ENCODE data around the gene TCOF1.

TCOF1 gene

DNA sequence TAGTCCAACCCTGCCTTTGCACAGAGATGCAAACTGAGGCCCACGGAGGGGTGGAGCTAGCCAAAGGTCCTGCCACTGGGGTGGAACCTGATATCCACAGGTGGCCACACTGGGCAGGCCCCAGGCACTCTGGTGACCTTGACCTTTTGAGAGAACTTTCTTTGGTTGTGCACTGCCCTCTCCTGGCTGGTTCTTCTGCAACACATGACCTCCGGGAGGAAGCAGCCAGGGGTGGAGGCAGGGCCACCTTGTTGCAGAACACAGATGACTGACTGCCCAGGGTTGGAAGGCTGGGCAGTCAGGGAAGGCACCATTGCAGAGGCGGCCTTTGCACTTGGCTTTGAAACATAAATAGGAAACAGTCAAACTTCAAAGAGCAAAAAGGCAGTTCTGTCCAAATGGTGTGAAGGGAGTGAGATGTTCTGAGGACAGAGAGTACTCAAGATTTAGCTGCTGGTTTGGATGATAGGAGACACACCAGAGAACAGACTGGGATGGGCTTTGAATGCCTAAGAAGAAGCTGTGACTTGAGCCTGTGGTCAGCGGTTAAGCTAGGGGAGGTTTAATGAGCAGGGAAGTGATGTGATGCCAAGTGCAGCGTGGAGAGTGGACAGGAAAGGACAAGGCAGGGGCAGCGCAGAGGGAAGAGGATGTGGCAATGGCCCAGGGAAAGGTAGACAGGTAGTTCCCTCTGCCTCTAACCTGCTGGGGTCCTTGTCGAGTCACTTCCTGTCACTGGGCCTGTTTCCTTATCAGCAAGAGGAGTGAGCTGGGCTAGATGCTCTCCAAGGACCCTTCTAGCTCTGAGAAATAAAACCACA lies 6.8 kb upstream of the TCOF1 start:
- TF ChIP-seq ESRRG (CRISPR knock-in tag; IDR thresholded peaks at IDR 0.05) (no peak), ZFP3 (CRISPR knock-in tag; IDR thresholded peaks at IDR 0.05) (peak; percentile 85; the same call in 1 of the 2 replicates), ISL1 (CRISPR knock-in tag; IDR thresholded peaks at IDR 0.05) (no peak)
- ATAC-seq: peak; percentile 96

DNA sequence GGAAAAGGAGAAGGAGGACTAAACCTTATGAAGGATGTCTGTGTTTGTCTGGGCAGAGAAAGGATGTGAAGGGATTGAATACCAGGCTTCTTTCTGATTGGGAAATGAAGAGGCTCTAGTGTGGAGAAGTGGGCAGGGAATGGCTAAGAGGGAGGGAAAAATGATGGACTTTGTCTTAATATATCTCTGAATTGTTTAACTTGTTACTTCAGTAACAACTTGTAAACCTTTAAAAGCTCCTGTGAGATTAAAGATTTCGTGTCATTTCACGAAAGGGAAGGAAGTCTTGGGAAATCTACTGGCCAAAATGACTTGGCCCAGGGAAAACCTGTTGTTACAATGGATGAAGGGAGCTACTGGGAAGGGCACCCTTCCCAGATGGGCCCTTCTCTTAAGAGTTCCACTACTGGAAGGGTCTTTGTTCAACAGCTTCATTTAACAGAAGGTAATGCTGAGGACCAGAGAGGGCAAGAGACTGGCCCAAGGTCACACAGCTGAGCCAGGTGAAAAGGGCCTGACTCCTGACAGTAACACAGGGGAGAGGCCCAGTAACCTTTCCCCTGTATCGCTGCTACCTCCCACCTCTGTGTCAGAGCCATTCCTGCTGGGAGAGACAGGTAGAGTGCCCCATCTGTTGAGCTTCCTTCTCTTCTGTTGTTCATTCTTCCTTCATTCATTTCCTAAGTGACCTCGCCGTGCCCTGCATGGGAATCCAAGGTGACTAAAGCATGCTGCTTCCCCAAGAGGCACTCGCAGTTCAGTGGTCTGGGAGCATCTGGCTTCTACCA lies 5.1 kb upstream of the TCOF1 start:
- TF ChIP-seq GLIS3 (CRISPR knock-in tag; IDR thresholded peaks at IDR 0.05) (no peak), TCF4 (CRISPR knock-in tag; IDR thresholded peaks at IDR 0.05; ENCODE audit: borderline replicate concordance) (no peak), ZC3H10 (CRISPR knock-in tag; IDR thresholded peaks at IDR 0.05) (no peak), ISL1 (CRISPR knock-in tag; IDR thresholded peaks at IDR 0.05) (no peak), ZFP30 (CRISPR knock-in tag; IDR thresholded peaks at IDR 0.05) (no peak), ZNF8 (CRISPR knock-in tag; IDR thresholded peaks at IDR 0.05) (no peak), SNAI2 (CRISPR knock-in tag; IDR thresholded peaks at IDR 0.05) (no peak), PPARA (CRISPR knock-in tag; IDR thresholded peaks at IDR 0.05; ENCODE audit: borderline replicate concordance) (no peak), ARNTL (CRISPR knock-in tag; IDR thresholded peaks at IDR 0.05; ENCODE audit: borderline replicate concordance, low read depth) (no peak), ZNF565 (CRISPR knock-in tag; conservative IDR thresholded peaks at IDR 0.05; ENCODE audit: low read depth) (no peak)
- TF ChIP-seq, protein P1, sequence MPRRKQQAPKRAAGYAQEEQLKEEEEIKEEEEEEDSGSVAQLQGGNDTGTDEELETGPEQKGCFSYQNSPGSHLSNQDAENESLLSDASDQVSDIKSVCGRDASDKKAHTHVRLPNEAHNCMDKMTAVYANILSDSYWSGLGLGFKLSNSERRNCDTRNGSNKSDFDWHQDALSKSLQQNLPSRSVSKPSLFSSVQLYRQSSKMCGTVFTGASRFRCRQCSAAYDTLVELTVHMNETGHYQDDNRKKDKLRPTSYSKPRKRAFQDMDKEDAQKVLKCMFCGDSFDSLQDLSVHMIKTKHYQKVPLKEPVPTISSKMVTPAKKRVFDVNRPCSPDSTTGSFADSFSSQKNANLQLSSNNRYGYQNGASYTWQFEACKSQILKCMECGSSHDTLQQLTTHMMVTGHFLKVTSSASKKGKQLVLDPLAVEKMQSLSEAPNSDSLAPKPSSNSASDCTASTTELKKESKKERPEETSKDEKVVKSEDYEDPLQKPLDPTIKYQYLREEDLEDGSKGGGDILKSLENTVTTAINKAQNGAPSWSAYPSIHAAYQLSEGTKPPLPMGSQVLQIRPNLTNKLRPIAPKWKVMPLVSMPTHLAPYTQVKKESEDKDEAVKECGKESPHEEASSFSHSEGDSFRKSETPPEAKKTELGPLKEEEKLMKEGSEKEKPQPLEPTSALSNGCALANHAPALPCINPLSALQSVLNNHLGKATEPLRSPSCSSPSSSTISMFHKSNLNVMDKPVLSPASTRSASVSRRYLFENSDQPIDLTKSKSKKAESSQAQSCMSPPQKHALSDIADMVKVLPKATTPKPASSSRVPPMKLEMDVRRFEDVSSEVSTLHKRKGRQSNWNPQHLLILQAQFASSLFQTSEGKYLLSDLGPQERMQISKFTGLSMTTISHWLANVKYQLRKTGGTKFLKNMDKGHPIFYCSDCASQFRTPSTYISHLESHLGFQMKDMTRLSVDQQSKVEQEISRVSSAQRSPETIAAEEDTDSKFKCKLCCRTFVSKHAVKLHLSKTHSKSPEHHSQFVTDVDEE (CRISPR knock-in tag; IDR thresholded peaks at IDR 0.05): no peak
- ATAC-seq: no peak

GRCh38 chr5:150353032-150353675 lies 4.3 kb upstream of the TCOF1 start:
- no peak for TF ChIP-seq GLIS3 (CRISPR knock-in tag; IDR thresholded peaks at IDR 0.05)
- TF ChIP-seq, protein P1 (CRISPR knock-in tag; IDR thresholded peaks at IDR 0.05): no peak
- no peak for TF ChIP-seq CSDC2 (CRISPR knock-in tag; IDR thresholded peaks at IDR 0.05)
- TF ChIP-seq TOX (CRISPR knock-in tag; IDR thresholded peaks at IDR 0.05; ENCODE audit: borderline replicate concordance): no peak
- no peak for TF ChIP-seq TCF4 (CRISPR knock-in tag; IDR thresholded peaks at IDR 0.05; ENCODE audit: borderline replicate concordance)
- TF ChIP-seq ZFP30 (CRISPR knock-in tag; IDR thresholded peaks at IDR 0.05): no peak
- TF ChIP-seq ARNTL (CRISPR knock-in tag; IDR thresholded peaks at IDR 0.05; ENCODE audit: borderline replicate concordance, low read depth): no peak
- TF ChIP-seq ZNF70 (CRISPR knock-in tag; IDR thresholded peaks at IDR 0.05): no peak
- no peak for TF ChIP-seq ISL1 (CRISPR knock-in tag; IDR thresholded peaks at IDR 0.05)
- TF ChIP-seq RARB (CRISPR knock-in tag; IDR thresholded peaks at IDR 0.05): no peak
- no peak for TF ChIP-seq ZNF565 (CRISPR knock-in tag; conservative IDR thresholded peaks at IDR 0.05; ENCODE audit: low read depth)
- no peak for TF ChIP-seq PPARA (CRISPR knock-in tag; IDR thresholded peaks at IDR 0.05; ENCODE audit: borderline replicate concordance)
- TF ChIP-seq, protein P2, sequence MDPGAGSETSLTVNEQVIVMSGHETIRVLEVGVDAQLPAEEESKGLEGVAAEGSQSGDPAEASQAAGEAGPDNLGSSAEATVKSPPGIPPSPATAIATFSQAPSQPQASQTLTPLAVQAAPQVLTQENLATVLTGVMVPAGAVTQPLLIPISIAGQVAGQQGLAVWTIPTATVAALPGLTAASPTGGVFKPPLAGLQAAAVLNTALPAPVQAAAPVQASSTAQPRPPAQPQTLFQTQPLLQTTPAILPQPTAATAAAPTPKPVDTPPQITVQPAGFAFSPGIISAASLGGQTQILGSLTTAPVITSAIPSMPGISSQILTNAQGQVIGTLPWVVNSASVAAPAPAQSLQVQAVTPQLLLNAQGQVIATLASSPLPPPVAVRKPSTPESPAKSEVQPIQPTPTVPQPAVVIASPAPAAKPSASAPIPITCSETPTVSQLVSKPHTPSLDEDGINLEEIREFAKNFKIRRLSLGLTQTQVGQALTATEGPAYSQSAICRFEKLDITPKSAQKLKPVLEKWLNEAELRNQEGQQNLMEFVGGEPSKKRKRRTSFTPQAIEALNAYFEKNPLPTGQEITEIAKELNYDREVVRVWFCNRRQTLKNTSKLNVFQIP (CRISPR knock-in tag; IDR thresholded peaks at IDR 0.05; ENCODE audit: borderline replicate concordance, low read depth): no peak
- no peak for TF ChIP-seq ESRRG (CRISPR knock-in tag; IDR thresholded peaks at IDR 0.05)
- TF ChIP-seq, protein P3, sequence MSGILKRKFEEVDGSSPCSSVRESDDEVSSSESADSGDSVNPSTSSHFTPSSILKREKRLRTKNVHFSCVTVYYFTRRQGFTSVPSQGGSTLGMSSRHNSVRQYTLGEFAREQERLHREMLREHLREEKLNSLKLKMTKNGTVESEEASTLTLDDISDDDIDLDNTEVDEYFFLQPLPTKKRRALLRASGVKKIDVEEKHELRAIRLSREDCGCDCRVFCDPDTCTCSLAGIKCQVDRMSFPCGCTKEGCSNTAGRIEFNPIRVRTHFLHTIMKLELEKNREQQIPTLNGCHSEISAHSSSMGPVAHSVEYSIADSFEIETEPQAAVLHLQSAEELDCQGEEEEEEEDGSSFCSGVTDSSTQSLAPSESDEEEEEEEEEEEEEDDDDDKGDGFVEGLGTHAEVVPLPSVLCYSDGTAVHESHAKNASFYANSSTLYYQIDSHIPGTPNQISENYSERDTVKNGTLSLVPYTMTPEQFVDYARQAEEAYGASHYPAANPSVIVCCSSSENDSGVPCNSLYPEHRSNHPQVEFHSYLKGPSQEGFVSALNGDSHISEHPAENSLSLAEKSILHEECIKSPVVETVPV (CRISPR knock-in tag; IDR thresholded peaks at IDR 0.05): no peak
- no peak for TF ChIP-seq OSR1 (CRISPR knock-in tag; IDR thresholded peaks at IDR 0.05)
- no peak for ATAC-seq
